ENCODE results near the gene KAT6B. TPM values are rescaled to one million over a fixed set of nuclear protein-coding genes. Genes with fewer than 3 reads are reported as not detected.

The KAT6B gene
- total RNA-seq, 2 donors from 2014 or later = 19.4 to 27.1 TPM

- H3K27ac Mint-ChIP-seq = no peak overlapping the region
- peaks cover 7 to 9% of the 10 kb centered on the region in 2 donors for H3K9me3 Mint-ChIP-seq
- DNase-seq (ENCODE audit: low spot score in 2 of 2) (no peak), ATAC-seq (no peak)
- peaks cover 0 to 9% of the 10 kb centered on the region in 2 donors for H3K36me3 Mint-ChIP-seq
Observed at GRCh38 chr10:74814797-74815196, 11.6 kb upstream of the KAT6B start.

DNA sequence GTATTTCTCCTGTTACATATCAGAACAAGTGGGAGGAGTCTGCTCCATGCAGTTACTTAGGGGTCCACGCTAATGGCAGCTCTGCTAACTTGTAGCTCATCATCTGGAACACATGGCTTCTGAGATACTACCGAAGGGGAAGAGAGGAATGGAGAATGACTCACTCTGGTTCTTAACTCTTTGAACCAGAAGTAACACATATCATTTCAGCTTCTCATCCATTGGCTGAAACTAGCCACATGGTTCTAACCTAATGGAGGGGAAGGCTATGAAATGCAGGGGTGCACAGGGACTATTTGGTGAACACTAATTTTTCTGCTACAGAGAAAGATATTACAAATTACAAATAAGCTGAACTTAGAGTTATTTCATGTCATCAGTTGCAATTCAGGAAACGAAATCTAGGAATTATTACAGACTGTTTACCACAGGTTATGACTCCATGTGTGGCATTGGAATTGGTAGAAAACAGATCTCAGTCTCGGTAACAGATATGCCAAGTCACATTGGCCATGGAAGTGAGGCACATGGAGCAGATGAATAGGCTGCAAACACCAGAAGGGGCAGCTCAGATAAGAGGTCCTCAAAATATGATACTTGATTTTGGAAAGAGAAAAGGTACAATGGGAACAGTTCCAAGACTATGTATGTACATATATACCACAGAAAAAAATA lies 9.4 kb upstream of the KAT6B start:
- peaks cover 0 to 9% of the 10 kb centered on the region in 2 donors for H3K36me3 Mint-ChIP-seq
- peak overlapping the region in 1 of 2 donors; percentile 15 for H3K27ac Mint-ChIP-seq
- ATAC-seq (no peak), DNase-seq (ENCODE audit: low spot score in 2 of 2) (no peak)
- peaks cover 7 to 9% of the 10 kb centered on the region in 2 donors for H3K9me3 Mint-ChIP-seq

- ATAC-seq (no peak), DNase-seq (ENCODE audit: low spot score in 2 of 2) (no peak)
- Mint-ChIP-seq H3K36me3 (peaks cover 0 to 9% of the 10 kb centered on the region in 2 donors), H3K9me3 (peaks cover 7 to 9% of the 10 kb centered on the region in 2 donors), H3K27ac (no peak overlapping the region)
Observed at GRCh38 chr10:74821501-74821900, 4.9 kb upstream of the KAT6B start.

- Mint-ChIP-seq H3K9me3 (peaks cover 2 to 3% of the 10 kb centered on the region in 2 donors), H3K36me3 (peaks cover 0 to 4% of the 10 kb centered on the region in 2 donors), H3K27ac (no peak overlapping the region)
- DNase-seq (ENCODE audit: low spot score in 2 of 2) (no peak), ATAC-seq (no peak)
Observed at GRCh38 chr10:74822101-74822500, 4.3 kb upstream of the KAT6B start.

- H3K36me3 Mint-ChIP-seq = no peaks in the 10 kb centered on the region
- no peak for ATAC-seq
- H3K27ac Mint-ChIP-seq = no peak overlapping the region
- no peak for DNase-seq (ENCODE audit: low spot score in 2 of 2)
- no peaks in the 10 kb centered on the region for H3K9me3 Mint-ChIP-seq
Observed at GRCh38 chr10:74822521-74823089, 3.8 kb upstream of the KAT6B start.

GRCh38 chr10:74823791-74824183 lies 2.6 kb upstream of the KAT6B start:
- Mint-ChIP-seq H3K9me3 (no peaks in the 10 kb centered on the region), H3K27ac (peak overlapping the region; percentile 90 to 95), H3K36me3 (no peaks in the 10 kb centered on the region)
- ATAC-seq = no peak
- no peak for DNase-seq (ENCODE audit: low spot score in 2 of 2)

DNA sequence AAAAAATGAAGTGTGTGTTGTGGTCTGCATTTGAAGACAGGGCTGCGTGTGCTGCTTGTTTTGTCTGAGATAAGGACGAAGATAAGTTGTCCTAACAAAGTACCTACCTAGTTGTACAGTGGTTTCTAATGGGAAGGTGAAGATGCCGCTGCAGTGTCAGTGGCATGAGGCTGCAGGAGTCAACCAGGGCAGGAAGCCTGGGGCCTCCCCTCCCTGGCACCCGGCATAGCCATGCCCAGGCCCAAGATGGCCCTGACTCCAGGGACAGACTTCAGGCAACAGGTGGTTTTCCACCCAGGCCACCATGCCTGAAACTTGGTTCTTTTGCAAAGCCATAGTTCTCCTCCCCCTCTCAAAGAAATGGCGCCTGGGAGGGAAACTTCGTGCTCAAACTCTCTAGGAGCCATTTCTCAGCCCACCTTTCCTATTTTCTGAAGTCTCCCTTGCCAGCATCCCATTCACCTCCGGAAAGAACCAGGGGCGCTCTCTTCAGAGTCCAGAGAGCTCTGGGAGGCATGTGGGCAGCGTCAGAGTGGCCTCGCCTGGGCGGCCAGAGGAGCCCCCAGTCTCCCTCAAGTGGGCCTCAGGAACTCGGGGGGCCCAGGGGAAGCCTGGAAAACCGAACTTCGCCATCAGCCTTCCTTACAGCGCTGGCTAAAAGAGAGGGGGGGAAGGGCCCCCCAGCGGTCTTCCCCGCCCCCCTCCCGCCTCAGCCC lies 2.1 kb upstream of the KAT6B start:
- no peaks in the 10 kb centered on the region for H3K9me3 Mint-ChIP-seq
- peak overlapping the region; percentile 90 to 95 for H3K27ac Mint-ChIP-seq
- peak; percentile 20 to 58 for DNase-seq (ENCODE audit: low spot score in 2 of 2)
- H3K36me3 Mint-ChIP-seq = no peaks in the 10 kb centered on the region
- no peak for ATAC-seq

DNA sequence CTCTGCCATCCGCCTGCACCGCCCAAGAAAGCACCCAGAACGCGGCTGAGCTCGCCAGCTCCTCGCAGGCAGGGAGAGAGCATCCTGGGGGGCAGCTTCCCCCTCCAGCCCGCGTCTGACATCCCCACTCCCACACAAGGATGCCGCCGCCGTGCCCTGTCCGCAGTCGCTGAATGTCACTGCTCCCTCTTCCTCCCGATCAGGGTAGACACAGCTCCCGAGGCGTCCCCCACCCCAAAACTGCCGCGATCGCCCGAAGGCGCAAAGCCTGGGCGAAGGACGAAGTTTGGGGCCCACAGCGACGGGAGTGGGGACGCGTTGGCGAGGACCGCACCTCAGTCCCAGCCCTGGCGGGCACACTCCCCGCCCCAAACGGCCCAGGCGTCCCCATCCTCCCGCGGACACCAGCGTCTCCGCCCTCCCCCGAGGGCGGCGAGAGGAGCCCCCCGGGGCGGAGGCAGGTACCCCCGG lies 1.5 kb upstream of the KAT6B start:
- H3K36me3 Mint-ChIP-seq = no peaks in the 10 kb centered on the region
- ATAC-seq (no peak), DNase-seq (ENCODE audit: low spot score in 2 of 2) (peak; percentile 57 to 69)
- peak overlapping the region; percentile 90 to 95 for H3K27ac Mint-ChIP-seq
- H3K9me3 Mint-ChIP-seq = no peaks in the 10 kb centered on the region

DNA sequence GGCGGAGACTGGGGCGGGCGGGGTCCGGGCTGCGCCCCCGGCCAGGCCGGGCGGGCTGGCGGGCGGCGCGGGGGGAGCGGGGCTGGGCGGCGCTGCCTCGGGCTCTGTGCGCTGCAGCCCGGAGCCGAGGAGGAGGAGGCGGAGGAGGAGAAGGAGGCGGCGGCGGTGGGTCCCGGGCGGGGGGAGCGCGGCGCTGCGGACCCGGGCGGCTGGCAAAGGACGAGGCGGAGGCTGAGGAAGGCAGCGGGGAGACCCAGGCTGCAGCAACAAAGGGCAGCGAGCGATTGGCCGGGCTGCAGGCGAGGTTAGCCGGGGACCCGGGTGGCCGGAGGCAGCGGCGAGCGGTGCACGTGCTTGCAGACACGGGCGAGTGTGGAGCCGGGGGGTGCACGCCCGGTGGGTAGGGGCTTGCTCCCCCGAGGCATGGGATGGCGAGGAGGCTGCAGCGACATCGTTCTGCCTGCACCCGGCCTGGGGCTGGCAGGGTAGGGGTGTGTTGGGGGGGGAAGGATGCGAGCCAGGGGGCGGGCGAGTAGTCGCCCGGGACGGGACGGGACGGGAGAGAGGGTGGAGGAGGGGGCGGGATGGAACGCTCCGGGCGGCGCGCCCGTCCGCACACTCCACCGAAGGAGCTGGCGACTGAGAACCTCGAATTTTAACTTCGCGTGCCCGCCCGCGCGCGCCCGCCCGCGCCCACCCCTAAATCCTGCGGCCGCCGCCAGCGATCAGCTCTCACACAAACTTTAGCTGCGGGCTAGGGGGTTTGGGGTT lies 844 bp upstream of the KAT6B start:
- ATAC-seq = peak in 1 of 2 donors; percentile 14
- Mint-ChIP-seq H3K36me3 (no peaks in the 10 kb centered on the region), H3K27ac (peak overlapping the region; percentile 77 to 93), H3K9me3 (no peaks in the 10 kb centered on the region)
- peak; percentile 56 to 70 for DNase-seq (ENCODE audit: low spot score in 2 of 2)

DNA sequence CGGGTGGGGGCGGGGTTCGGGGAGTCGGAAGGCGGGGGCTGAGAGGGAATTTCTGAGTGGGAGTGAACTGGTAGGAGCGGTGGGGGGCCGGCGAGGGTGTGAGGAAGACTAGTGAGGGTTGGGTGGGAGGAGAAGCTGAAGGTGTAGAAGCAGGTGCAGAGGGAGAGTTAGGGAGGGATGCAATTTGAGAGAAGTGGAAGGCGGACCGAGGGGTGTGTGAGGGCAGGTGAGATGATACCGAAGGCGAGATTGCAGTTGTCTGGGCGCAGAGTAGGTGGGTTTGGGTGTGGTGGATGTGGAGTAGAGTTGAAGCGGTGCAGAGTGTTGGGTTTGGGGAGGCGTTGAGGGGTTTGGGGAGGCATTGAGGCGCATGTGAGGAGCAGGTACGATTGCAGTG lies 643 bp downstream of the KAT6B start:
- DNase-seq (ENCODE audit: low spot score in 2 of 2) = no peak
- Mint-ChIP-seq H3K36me3 (no peaks in the 10 kb centered on the region), H3K27ac (peak overlapping the region; percentile 93 to 94), H3K9me3 (no peaks in the 10 kb centered on the region)
- ATAC-seq = peak in 1 of 2 donors; percentile 1

DNA sequence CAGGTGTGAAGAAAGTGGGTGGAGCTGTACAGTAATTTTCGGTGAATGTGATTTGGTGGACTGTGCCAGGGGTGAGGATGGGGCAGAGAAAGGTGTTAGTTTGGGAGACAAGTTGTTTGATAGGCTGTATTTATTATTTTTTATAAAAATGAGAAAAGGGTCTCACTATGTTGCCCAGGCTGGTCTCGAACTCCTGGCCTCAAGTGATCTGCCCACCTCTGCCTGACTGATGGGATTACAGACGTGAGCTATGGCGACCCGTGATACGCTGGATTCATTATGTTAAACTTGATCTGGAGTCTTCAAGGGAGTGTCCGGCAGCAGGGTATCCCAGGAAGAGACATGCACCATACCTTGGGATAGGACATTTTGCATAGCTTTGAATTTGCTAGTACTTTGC lies 1.3 kb downstream of the KAT6B start:
- ATAC-seq (no peak), DNase-seq (ENCODE audit: low spot score in 2 of 2) (no peak)
- Mint-ChIP-seq H3K27ac (peak overlapping the region in 1 of 2 donors; percentile 93), H3K36me3 (no peaks in the 10 kb centered on the region), H3K9me3 (no peaks in the 10 kb centered on the region)

DNA sequence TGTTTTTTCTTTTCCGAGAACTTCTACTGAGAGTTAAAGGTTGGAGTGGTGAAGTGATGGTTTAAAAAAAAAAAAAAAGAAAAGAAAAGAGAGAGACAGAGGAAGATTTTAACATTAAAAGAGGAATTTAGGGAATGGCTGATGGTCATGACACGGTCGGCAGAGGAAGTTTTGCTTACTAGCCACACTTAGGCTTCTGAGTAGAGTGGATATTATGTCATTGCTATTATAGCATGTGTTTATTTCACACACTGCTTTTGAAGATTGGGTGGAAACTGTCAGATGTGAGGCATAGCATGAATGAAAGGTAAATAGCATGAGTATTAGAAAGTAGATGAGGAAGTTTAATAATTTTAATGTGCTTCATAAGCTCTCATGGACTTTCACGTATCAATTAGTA lies 2.5 kb downstream of the KAT6B start:
- Mint-ChIP-seq H3K36me3 (peaks cover 0 to 2% of the 10 kb centered on the region in 2 donors), H3K9me3 (no peaks in the 10 kb centered on the region), H3K27ac (peak overlapping the region in 1 of 2 donors; percentile 53)
- ATAC-seq (no peak), DNase-seq (ENCODE audit: low spot score in 2 of 2) (no peak)

DNA sequence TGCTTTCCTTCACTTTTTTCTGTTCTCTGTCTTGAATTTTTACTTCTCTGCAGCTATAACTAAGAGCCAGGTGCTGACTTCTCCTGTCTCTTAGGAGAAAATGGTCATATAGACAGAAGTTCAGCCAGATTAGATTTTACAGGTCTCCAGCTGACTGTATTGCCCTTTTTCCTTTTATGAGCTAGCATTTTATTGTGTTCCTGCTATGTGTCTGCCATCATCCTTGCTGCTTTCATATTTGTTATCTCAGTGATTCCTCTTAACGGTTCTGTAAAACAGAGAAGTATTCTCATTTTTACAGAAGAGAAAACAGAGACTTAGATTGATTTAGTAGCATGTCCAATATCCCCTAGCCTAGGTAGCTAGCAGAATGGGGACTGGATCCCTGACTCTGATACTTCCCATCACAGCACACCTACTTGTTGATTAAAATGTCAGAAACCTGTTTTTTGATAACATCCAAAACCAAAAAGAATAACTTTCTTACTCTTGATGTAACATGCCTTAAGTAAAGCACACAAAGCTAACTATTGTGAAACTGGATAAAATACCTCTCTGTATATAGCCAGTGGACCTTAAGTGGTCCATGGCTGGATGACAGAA lies 5.2 kb downstream of the KAT6B start:
- peaks cover 0 to 11% of the 10 kb centered on the region in 2 donors for H3K36me3 Mint-ChIP-seq
- H3K9me3 Mint-ChIP-seq = no peaks in the 10 kb centered on the region
- ATAC-seq = no peak
- no peak for DNase-seq (ENCODE audit: low spot score in 2 of 2)
- H3K27ac Mint-ChIP-seq = no peak overlapping the region

DNA sequence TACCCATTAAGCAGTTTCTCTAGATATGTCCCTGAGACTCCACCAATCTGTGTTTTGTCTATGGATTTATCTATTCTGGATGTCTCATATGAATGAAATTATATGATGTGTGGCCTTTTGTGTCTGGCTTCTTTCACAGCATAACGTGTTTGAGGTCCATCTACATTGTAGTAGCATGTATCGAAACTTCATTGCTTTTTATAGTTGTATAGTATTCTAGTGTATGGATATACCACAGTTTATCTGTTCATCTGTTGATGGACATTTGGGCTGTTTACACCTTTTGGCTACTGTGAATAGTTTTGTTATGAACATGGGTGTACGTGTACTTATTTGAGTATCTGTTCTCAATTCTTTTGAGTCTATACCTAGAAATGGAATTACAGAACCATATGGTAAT lies 9.6 kb downstream of the KAT6B start:
- DNase-seq (ENCODE audit: low spot score in 2 of 2) = no peak
- no peak for ATAC-seq
- H3K27ac Mint-ChIP-seq = no peak overlapping the region
- H3K36me3 Mint-ChIP-seq = peaks cover 0 to 21% of the 10 kb centered on the region in 2 donors
- H3K9me3 Mint-ChIP-seq = no peaks in the 10 kb centered on the region

GRCh38 chr10:74836877-74837276 lies 10.5 kb downstream of the KAT6B start:
- no peak for DNase-seq (ENCODE audit: low spot score in 2 of 2)
- no peak for ATAC-seq
- Mint-ChIP-seq H3K27ac (no peak overlapping the region), H3K9me3 (no peaks in the 10 kb centered on the region), H3K36me3 (peaks cover 0 to 21% of the 10 kb centered on the region in 2 donors)

DNA sequence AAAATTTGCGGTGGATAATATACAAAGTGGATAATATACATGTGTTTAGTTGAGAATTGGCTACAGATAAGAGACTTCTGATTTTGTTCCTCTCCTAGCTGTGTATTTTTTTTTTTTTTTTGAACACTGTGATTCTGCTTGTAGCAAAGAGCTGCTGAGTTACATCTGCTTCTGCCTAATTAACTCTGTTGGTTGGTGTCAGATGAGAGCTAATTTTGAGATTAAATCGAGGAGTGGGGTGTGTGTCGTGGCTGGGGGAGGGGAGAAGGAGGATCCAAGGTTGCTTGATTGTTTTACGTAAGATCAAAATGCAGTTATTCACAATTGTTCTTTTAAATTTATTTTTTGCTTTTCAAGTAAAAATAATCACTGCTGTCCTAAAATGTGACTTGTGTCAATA lies 11.3 kb downstream of the KAT6B start:
- H3K9me3 Mint-ChIP-seq = no peaks in the 10 kb centered on the region
- peaks cover 0 to 24% of the 10 kb centered on the region in 2 donors for H3K36me3 Mint-ChIP-seq
- DNase-seq (ENCODE audit: low spot score in 2 of 2) = no peak
- no peak for ATAC-seq
- H3K27ac Mint-ChIP-seq = no peak overlapping the region
